HepG2 (cell line): Measurements from ENCODE around the gene NUDT8. TPM values are rescaled to one million over a fixed set of nuclear protein-coding genes. Genes with fewer than 3 reads are reported as not detected.

ENCODE experiments used
- AFF4 ChIP-seq: sonication (generic); formaldehyde crosslinking; IDR thresholded peaks from 2 replicates; pipeline ENCODE4 v1.4.0; 2020; ENCODE audit warnings: missing genetic modification reagents
- AGO2 ChIP-seq: fragments of 200-400 bp; formaldehyde crosslinking; optimal IDR thresholded peaks from 2 replicates; pipeline ENCODE3; 2017; ENCODE audit warnings: mild to moderate bottlenecking, low read depth, low read length, moderate library complexity
- ETV5 ChIP-seq: IDR thresholded peaks from 2 replicates; pipeline ENCODE4 v1.6.1; 2018; ENCODE audit warnings: missing biosample characterization, missing genetic modification reagents, inconsistent platforms, borderline replicate concordance
- HNF4A ChIP-seq: sonication (generic); formaldehyde crosslinking; IDR thresholded peaks from 2 replicates; pipeline ENCODE4 v1.4.0; 2020; ENCODE audit warnings: missing genetic modification reagents
- HOXA5 ChIP-seq: sonication (generic); formaldehyde crosslinking; IDR thresholded peaks from 2 replicates; pipeline ENCODE4 v1.4.0; 2020; ENCODE audit warnings: missing genetic modification reagents
- RFX5 ChIP-seq: IDR thresholded peaks from 2 replicates; pipeline ENCODE4 v1.6.1; 2011; ENCODE audit warnings: low read depth, low read length, improper control_type of control experiment
- SAP130 ChIP-seq: IDR thresholded peaks from 2 replicates; pipeline ENCODE4 v1.6.1; 2016; ENCODE audit warnings: low read depth
- TAF1 ChIP-seq: sonication (generic); formaldehyde crosslinking; IDR thresholded peaks from 2 replicates; pipeline ENCODE4 v1.4.0; 2020; ENCODE audit warnings: missing genetic modification reagents
- U2AF1 ChIP-seq: fragments of 200-400 bp; formaldehyde crosslinking; optimal IDR thresholded peaks from 2 replicates; pipeline ENCODE3; 2017; ENCODE audit warnings: mild to moderate bottlenecking, low read depth, low read length
- YY1 ChIP-seq: IDR thresholded peaks from 2 replicates; pipeline ENCODE4 v1.6.1; 2011; ENCODE audit warnings: low read length, low read depth, moderate library complexity, mild to moderate bottlenecking; ENCODE audit not compliant: insufficient read depth, insufficient replicate concordance
- ZFP91 ChIP-seq: sonication (generic); formaldehyde crosslinking; IDR thresholded peaks from 2 replicates; pipeline ENCODE4 v1.9.0; 2022; ENCODE audit warnings: missing genetic modification reagents, mild to moderate bottlenecking, borderline replicate concordance
- ZHX1 ChIP-seq: sonication (generic); formaldehyde crosslinking; IDR thresholded peaks from 2 replicates; pipeline ENCODE4 v1.8.1; 2022; ENCODE audit warnings: low read depth, mild to moderate bottlenecking, missing genetic modification reagents
- ZNF12 ChIP-seq: sonication (generic); formaldehyde crosslinking; IDR thresholded peaks from 2 replicates; pipeline ENCODE4 v1.5.0; 2020; ENCODE audit warnings: missing genetic modification reagents
- ZNF280D ChIP-seq: sonication (generic); formaldehyde crosslinking; IDR thresholded peaks from 2 replicates; pipeline ENCODE4 v1.5.1; 2020; ENCODE audit warnings: mild to moderate bottlenecking, missing genetic modification reagents
- ZNF746 ChIP-seq: sonication (generic); formaldehyde crosslinking; IDR thresholded peaks from 2 replicates; pipeline ENCODE4 v1.8.0; 2022; ENCODE audit warnings: mild to moderate bottlenecking, missing genetic modification reagents
- polyA plus RNA-seq, 8 experiments: library from polyadenylated mRNA; depleted of rRNA in 3 of 8; stranded (reverse) in 7 of 8; unstranded in 1 of 8; fragments of >200 nt; fragmentation: Illumina TruSeq in 4 of 8; extraction: Trizol in 4 of 8; gene quantifications; 2 replicates each; pipeline versions ENCODE4 v1.2.1 to v1.2.3, GENCODE V29; 2011 to 2016; ENCODE audit warnings: low read depth in 4 of 8, missing spikeins in 1 of 8, mixed read lengths in 1 of 8; ENCODE audit not compliant: insufficient read depth in 1 of 8
- total RNA-seq, 5 experiments: library from RNA; depleted of rRNA; stranded (reverse); fragments of >200 nt; fragmentation: Illumina TruSeq; extraction: Trizol; gene quantifications; 2 replicates each; pipeline ENCODE4 v1.2.3, GENCODE V29; 2016; ENCODE audit warnings: low read depth in 1 of 5

The NUDT8 gene
- total and polyA plus RNA-seq, 2 of the 13 experiments (the other 11 are each of a cell fraction or from before 2014, with no cell fraction given), result 6.7 to 25.8 TPM

GRCh38 chr11:67632175-67632981 is 2.6 kb upstream of the NUDT8 start (continued):
- TF ChIP-seq ZNF280D, result peak; percentile 91; the same call in 1 of the 2 replicates
- TF ChIP-seq TAF1 (CRISPR knock-in tag), result peak; percentile 34; the same call in 1 of the 2 replicates
- TF ChIP-seq YY1, result peak; percentile 9
- TF ChIP-seq U2AF1, result peak; percentile 32
- peak; percentile 68; the same call in 1 of the 2 replicates for TF ChIP-seq ZNF746 (CRISPR knock-in tag)
- peak; percentile 69; the same call in 1 of the 2 replicates for TF ChIP-seq ZHX1 (CRISPR knock-in tag)
- TF ChIP-seq RFX5, result peak; percentile 45; the same call in 1 of the 2 replicates
- TF ChIP-seq HNF4A (CRISPR knock-in tag), result peak; percentile 92
- no peak for TF ChIP-seq ZNF12 (CRISPR knock-in tag)
- TF ChIP-seq ZFP91, result peak; percentile 66; the same call in 1 of the 2 replicates
- TF ChIP-seq SAP130, result peak; percentile 24; the same call in 1 of the 2 replicates
- no peak for TF ChIP-seq HOXA5 (CRISPR knock-in tag)
- TF ChIP-seq AGO2, result peak; percentile 1
- peak; percentile 27; the same call in 1 of the 2 replicates for TF ChIP-seq ETV5 (CRISPR knock-in tag)
- TF ChIP-seq AFF4 (CRISPR knock-in tag), result no peak
